ENCODE results near the gene BTBD8.
A peak's percentile ranks its signal among the peaks of the same experiment; 100 is the strongest.

The BTBD8 gene

GRCh38 chr1:92203105-92203504 is 123.0 kb downstream of the BTBD8 start:
- DNase-seq (ENCODE audit: low spot score), result no peak
- TF ChIP-seq, protein P1, sequence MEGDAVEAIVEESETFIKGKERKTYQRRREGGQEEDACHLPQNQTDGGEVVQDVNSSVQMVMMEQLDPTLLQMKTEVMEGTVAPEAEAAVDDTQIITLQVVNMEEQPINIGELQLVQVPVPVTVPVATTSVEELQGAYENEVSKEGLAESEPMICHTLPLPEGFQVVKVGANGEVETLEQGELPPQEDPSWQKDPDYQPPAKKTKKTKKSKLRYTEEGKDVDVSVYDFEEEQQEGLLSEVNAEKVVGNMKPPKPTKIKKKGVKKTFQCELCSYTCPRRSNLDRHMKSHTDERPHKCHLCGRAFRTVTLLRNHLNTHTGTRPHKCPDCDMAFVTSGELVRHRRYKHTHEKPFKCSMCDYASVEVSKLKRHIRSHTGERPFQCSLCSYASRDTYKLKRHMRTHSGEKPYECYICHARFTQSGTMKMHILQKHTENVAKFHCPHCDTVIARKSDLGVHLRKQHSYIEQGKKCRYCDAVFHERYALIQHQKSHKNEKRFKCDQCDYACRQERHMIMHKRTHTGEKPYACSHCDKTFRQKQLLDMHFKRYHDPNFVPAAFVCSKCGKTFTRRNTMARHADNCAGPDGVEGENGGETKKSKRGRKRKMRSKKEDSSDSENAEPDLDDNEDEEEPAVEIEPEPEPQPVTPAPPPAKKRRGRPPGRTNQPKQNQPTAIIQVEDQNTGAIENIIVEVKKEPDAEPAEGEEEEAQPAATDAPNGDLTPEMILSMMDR (IDR thresholded peaks at IDR 0.05; ENCODE audit: poor library complexity, severe bottlenecking), result no peak
- Histone ChIP-seq H3K4me1 (ENCODE audit: insufficient read depth, poor library complexity, severe bottlenecking) (no peaks in the 10 kb centered on the region), H3K27ac (ENCODE audit: poor library complexity, severe bottlenecking) (no peak overlapping the region), H3K36me3 (ENCODE audit: low read depth) (no peaks in the 10 kb centered on the region), H3K9me3 (ENCODE audit: severe bottlenecking) (no peaks in the 10 kb centered on the region), H3K4me3 (ENCODE audit: severe bottlenecking) (no peak overlapping the region), H3K27me3 (ENCODE audit: insufficient read depth, poor library complexity, severe bottlenecking) (no peaks in the 10 kb centered on the region)
- no peak for ATAC-seq (ENCODE audit: low read depth)

DNA sequence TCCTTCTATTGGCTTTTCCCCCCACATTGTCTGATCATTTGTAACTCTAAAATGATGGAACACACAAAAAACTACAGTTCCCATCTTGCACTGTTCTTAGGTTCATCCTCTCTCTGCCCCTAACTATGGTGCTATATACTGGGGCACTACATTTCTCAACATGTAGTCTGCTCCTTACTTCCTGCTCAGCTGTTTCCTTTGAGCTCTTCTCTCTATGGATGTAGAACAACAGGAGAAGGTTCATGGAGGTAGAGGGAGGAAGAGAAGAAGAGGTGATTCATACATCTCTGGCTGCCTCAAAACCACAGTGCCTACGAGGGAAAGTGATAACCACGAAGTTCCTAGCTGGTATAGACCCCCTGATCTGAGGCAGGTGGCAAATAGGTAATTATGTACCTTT is 130.6 kb downstream of the BTBD8 start:
- no peak overlapping the region for H3K27ac ChIP-seq (ENCODE audit: poor library complexity, severe bottlenecking)
- DNase-seq (ENCODE audit: low spot score) (no peak), ATAC-seq (ENCODE audit: low read depth) (no peak; the same call in 2 of the 3 replicates)

DNA sequence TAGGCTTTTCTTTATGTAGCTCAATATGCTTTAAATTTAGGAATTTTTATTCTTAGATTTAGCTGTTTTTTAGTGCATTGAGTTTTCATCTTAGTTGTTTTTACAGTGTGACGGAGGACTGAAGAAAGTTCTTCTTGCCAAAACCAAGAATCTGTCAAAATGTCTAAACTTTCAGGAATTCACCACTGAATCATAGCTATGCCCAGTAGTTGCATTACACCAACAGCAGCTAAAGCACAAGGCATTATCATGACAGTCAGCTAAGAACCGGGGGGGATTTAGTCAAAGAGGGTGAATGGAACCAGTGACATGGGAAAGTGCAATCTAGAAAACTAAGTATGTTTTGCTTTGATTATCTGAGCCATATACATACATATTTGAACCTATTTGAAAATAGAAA is 131.0 kb downstream of the BTBD8 start:
- Histone ChIP-seq H3K4me1 (ENCODE audit: insufficient read depth, poor library complexity, severe bottlenecking) (no peaks in the 10 kb centered on the region), H3K4me3 (ENCODE audit: severe bottlenecking) (no peak overlapping the region), H3K36me3 (ENCODE audit: low read depth) (no peaks in the 10 kb centered on the region), H3K27ac (ENCODE audit: poor library complexity, severe bottlenecking) (no peak overlapping the region), H3K27me3 (ENCODE audit: insufficient read depth, poor library complexity, severe bottlenecking) (no peaks in the 10 kb centered on the region), H3K9me3 (ENCODE audit: severe bottlenecking) (no peaks in the 10 kb centered on the region)
- DNase-seq (ENCODE audit: low spot score) (no peak), ATAC-seq (ENCODE audit: low read depth) (0 out of 3 replicates have a peak, but pooled peaks have one; percentile 45)
- TF ChIP-seq, protein P1 (IDR thresholded peaks at IDR 0.05; ENCODE audit: poor library complexity, severe bottlenecking), result no peak

More for the DNA sequence above, 130.6 kb downstream of the BTBD8 start:
- Histone ChIP-seq H3K4me1 (ENCODE audit: insufficient read depth, poor library complexity, severe bottlenecking) (no peaks in the 10 kb centered on the region), H3K9me3 (ENCODE audit: severe bottlenecking) (no peaks in the 10 kb centered on the region), H3K36me3 (ENCODE audit: low read depth) (no peaks in the 10 kb centered on the region), H3K27me3 (ENCODE audit: insufficient read depth, poor library complexity, severe bottlenecking) (no peaks in the 10 kb centered on the region), H3K4me3 (ENCODE audit: severe bottlenecking) (no peak overlapping the region)
- TF ChIP-seq, protein P1 (IDR thresholded peaks at IDR 0.05; ENCODE audit: poor library complexity, severe bottlenecking), result no peak

DNA sequence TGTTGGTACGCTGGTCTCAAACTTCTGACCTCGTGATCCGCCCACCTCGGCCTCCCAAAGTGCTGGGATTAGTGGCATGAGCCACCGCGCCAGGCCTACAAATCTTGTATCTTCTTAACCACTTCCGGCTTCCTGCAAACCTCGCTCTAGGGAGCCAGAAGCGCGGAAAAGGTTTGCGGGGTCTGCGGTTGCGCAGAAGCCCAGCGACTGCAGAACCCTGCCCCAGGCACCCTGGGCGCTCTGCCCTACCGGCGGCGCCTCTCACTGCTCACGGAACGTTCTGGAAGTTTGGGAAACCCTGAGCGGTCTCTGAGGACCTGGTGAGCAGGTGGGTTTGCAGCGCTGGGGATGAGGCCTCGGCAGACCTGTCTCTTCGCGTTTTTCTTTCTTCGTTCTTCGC is 137.6 kb downstream of the BTBD8 start, which contains the start of gene C1orf146:
Gene C1orf146, plus strand, starts transcription at position 195 of the 400 bp plus-strand sequence. CDS start 13,506 bp downstream, outside the sequence.
- Histone ChIP-seq H3K27me3 (ENCODE audit: insufficient read depth, poor library complexity, severe bottlenecking) (no peaks in the 10 kb centered on the region), H3K4me3 (ENCODE audit: severe bottlenecking) (no peak within 1 kb of the TSS), H3K36me3 (ENCODE audit: low read depth) (no peaks in the 10 kb centered on the region), H3K9me3 (ENCODE audit: severe bottlenecking) (no peaks in the 10 kb centered on the region), H3K4me1 (ENCODE audit: insufficient read depth, poor library complexity, severe bottlenecking) (no peaks in the 10 kb centered on the region), H3K27ac (ENCODE audit: poor library complexity, severe bottlenecking) (no peak within 1 kb of the TSS)
- DNase-seq (ENCODE audit: low spot score) (no peak), ATAC-seq (ENCODE audit: low read depth) (no peak)
- TF ChIP-seq, protein P1 (IDR thresholded peaks at IDR 0.05; ENCODE audit: poor library complexity, severe bottlenecking), result no peak

DNA sequence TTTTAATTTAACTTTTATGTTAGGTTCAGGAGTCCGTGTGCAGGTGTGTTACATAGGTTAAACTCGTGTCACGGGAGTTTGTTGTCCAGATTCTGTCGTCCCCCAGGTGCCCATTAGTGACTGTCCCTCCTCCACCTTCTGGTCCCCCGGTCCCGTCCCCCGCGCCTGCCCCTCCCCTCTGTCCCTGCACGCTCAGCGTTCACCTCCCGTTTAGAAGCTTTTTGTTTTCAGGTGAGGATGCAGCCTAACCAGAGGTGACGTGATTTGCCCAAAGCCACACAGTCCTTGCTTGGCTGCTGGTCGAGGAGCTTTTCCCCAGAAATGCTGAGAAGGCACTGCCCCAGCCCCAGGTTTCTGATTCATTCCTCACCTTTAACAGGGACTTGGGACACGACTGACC is 138.4 kb downstream of the BTBD8 start:
- Histone ChIP-seq H3K4me1 (ENCODE audit: insufficient read depth, poor library complexity, severe bottlenecking) (no peaks in the 10 kb centered on the region), H3K27ac (ENCODE audit: poor library complexity, severe bottlenecking) (no peak overlapping the region), H3K27me3 (ENCODE audit: insufficient read depth, poor library complexity, severe bottlenecking) (no peaks in the 10 kb centered on the region), H3K4me3 (ENCODE audit: severe bottlenecking) (no peak overlapping the region), H3K9me3 (ENCODE audit: severe bottlenecking) (no peaks in the 10 kb centered on the region), H3K36me3 (ENCODE audit: low read depth) (no peaks in the 10 kb centered on the region)
- ATAC-seq (ENCODE audit: low read depth) (no peak), DNase-seq (ENCODE audit: low spot score) (no peak)
- TF ChIP-seq, protein P1 (IDR thresholded peaks at IDR 0.05; ENCODE audit: poor library complexity, severe bottlenecking), result no peak

Data from RWPE2 (cell line).